ENCODE measurements around the gene JMJD7. TPM values are rescaled to one million over a fixed set of nuclear protein-coding genes. Genes with fewer than 3 reads are reported as not detected.

Gene JMJD7
- total RNA-seq, 1 experiment from 2014 or later, result 2.5 TPM

DNA sequence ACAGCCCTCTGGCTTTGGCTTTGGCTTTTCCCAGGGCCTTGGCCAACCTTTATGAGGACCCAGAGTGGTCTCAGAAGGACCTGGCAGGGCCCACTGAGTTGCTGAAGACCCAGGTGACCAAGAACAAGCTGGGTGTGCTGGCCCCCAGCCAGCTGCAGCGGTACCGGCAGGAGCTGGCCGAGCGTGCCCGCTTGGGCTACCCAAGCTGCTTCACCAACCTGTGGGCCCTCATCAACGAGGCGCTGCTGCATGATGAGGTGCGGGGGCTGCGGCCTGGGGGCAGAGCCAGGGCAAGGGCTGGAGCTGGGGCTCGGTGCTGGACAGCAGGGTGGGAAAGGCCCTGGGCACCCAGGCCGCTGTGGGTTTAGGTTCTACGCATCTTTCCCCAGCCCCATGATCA is 16.9 kb downstream of the JMJD7 start:
- DNase-seq (ENCODE audit: low spot score), result no peak

DNA sequence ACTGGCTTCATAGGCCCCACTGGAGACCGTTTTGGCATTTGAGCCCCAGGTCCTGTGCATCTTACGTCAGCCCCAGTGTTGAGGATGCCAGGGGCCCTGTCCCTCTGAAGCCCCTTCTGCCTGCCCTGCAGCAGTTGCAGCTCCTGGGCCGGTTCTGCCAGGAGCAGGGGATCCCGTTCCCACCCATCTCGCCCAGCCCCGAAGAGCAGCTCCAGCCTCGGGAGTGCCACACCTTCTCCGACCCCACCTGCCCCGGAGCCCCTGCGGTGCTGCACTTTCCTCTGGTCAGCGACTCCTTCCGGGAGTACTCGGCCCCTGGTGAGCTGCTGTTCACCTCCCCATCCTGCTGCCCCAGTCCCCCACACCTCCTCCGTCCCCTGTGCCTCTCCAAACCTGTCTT is 19.3 kb downstream of the JMJD7 start:
- DNase-seq (ENCODE audit: low spot score), result no peak

- no peak for DNase-seq (ENCODE audit: low spot score)
These were observed 20.1 kb downstream of the JMJD7 start for GRCh38 chr15:41847981-41848380.

- DNase-seq (ENCODE audit: low spot score), result no peak
These were observed 20.7 kb downstream of the JMJD7 start for GRCh38 chr15:41848631-41849030.

DNA sequence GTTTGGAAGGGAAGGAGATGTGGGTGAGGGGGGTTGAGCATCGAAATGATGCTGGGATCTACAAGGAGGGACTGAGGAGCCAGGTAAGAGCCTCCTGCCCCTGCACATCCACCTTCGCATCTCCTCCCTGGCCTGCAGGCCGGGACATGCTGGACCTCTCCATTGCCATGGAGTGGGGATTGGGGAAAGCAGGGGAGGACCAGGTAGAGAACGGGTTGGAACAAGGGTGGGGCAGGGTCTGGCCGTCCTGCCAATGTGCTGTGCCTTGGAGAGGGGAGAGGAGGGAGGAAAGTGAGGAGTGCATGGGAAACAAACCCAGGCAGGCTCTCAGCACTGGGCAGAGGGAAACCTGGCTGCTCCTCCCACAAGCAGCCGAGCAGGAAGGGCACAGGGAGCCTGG is 21.3 kb downstream of the JMJD7 start:
- no peak for DNase-seq (ENCODE audit: low spot score)

DNA sequence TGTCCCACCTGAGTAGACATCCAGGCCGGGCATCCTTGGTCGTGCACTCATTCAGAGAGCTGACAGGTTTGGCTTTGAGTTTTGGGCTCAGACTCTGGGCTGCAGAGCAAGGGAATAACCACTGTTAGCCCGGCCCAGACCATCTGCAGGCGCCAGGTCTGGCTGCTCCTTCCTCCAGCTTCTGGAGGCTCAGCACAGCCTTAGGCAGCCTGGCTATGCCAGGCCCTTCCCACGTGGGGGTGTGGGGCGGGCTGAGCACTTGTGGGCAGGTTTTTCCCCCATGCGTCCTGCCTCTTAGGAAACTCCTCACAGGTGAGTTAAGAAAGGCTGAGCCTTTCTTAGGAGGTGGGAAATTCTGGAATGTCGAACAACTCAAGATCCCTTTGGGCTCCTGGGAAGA is 22.0 kb downstream of the JMJD7 start:
- DNase-seq (ENCODE audit: low spot score), result no peak

GRCh38 chr15:41850482-41851166 is 22.7 kb downstream of the JMJD7 start:
- no peak for DNase-seq (ENCODE audit: low spot score)

DNA sequence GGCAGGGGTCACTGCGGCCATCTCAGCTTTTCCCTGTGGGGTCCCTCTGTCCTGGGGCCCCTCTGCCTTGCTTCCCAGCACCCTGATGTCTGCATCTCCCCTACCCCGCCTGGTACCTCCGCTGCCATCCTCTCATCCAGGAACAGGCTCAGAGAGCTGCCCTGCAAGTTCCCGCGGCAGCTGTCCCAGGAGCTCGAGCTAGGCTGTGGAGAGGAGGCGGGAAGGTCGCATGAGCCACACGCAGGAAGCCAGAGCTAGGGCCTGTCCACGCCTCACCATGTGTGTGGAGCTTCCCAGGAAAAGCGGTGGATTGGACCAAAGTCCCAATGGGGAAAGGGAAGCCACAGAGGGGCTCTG is 23.3 kb downstream of the JMJD7 start:
- no peak for DNase-seq (ENCODE audit: low spot score)

DNA sequence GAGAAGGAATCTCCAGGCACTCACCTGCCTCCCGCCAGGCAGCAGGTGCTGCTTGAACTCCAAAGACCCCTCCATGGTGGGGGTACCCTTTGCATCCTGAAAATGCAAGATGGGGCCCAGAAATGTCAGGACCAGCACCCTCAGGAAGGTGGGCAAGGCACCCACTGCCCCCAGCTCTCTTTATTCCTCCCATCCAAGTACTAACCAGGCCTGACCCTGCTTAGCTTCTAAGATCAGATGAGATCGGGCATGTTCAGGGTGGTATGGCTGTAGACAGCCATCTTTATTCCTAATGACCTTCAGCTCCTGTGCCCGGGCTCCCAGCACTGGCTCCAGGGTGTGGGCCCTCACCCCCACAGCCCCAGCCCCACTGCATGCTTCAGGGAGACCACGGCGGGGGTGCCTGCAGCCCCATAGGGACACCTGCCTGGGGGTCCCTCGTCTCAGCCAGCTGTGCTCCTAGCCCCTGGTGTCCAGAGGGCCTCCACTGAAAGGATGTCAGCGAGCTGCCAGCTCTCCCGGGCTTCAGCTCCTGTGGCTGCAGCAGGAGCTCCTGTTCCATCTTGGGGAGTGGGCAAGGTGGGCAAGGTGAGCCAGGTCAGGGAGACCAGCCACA is 24.0 kb downstream of the JMJD7 start:
- no peak for DNase-seq (ENCODE audit: low spot score)

DNA sequence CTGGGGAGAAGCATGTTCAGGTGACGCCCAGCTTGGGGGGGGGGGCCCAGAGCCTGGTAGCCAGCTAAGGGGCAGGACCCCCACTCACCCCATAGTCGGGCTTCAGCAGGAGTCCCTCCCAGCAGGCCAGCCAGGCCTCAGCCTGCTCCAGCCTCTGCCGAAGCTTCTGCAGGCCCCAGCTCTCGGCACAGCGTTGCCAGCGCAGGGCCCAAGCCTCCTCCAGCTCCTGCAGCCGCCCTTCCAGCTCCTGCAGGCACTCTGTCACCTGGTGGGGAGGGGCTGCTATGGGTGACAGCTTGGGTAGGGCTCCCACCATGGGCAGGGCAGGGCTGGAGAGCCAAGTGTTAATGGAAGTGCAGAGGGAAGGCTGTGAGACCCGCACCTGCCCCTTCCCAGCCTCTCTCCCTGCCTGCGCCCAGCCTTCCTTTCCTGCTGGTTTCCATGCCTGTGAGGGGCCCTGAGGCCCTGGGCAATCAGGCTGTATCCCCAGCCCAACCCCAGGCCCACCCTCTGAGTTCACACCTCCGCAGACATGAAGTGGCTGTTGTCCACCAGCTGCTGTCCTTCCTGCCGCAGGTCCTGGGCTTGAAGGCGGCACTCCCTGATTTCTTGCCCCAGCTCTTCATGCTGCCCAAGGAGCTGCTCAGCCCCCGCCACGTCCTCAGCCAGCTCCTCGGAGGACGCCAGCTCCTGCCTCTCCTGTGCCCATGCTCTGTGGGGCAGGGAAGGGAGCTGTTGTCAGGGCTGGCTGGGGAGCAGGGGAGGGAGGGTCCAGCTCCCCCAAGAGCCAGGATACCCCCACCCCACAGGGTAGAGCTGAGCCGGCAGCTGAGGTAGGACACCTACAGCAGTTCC is 25.1 kb downstream of the JMJD7 start:
- DNase-seq (ENCODE audit: low spot score), result no peak

DNA sequence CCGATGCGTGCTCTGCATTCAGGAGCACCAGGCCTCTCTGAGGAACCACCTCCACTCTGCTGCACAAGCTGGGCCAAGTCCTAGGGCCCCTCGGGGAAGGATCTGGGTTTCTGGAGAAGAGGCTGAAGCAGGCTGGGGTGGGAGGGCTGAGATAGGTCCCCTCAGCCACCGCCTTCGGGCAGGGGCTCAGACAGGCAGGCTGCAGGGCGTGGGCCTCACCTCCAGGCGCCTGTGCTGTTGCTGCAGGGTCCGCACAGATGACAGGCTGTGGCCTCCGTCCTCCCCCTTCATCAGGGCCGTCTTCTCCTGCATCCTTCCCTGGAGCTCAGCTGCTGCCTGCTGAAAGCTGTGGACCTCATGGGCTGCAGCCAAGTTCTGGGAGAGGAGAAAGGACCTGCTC is 25.9 kb downstream of the JMJD7 start:
- DNase-seq (ENCODE audit: low spot score), result no peak

GRCh38 chr15:41854443-41854842 is 26.6 kb downstream of the JMJD7 start:
- no peak for DNase-seq (ENCODE audit: low spot score)

DNA sequence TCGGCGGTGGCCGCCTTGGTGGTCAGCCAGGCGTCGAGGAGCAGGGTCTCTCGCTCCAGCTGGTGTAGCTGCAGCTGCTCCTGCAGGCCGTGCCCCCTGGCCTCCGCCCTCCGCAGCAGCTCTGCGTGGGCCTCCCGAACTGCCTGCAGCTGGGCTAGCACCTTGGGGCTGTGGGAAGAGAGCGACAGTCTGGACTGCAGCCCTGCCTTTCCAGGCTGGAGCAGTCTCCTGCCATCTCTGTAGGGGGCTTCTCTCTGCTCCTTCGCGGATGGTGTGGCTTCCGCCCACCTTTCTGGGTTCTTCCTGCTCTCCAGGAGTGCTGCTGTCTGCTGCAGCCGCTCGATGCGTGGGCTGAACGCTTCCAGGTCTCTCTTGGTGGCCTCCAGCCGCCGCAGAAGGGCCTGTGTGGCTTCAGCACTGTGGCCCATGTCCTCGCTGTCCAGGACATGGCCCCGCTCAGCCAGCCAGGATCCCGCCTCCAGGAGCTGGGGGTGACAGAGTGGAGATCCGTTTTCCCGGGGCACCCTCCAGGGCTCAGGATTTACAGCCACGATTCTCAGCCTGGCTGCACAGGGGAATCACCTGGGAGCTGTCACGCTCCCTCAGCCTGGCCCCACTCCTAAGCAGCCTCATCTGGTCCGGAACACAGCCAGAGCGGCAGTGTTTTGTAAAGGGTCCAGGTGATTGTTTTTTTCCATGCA is 27.5 kb downstream of the JMJD7 start:
- DNase-seq (ENCODE audit: low spot score), result no peak

DNA sequence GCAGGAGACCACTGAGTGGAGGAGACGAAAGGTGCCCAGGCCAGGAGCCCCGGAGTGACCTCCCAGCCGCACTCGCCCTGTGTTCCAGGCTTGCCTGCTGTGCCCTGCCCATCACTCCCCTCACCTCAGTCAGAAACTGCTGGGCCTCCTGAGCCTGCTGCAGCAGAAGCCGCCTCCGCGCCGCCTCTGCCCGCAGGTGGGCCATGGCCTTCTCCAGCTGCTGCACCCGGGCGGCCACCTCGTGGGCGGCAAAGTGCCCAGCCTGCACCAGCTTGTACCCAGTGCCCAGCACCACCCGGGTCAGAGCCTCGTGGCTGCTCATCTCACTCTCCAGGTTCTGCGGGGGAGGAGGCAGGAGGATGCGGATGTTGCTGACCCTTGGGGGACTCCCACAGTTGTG is 28.4 kb downstream of the JMJD7 start:
- no peak for DNase-seq (ENCODE audit: low spot score)

- no peak for DNase-seq (ENCODE audit: low spot score)
These were observed 28.8 kb downstream of the JMJD7 start for GRCh38 chr15:41856716-41857115.

- no peak for DNase-seq (ENCODE audit: low spot score)
These were observed 29.4 kb downstream of the JMJD7 start for GRCh38 chr15:41857316-41857715.

- DNase-seq (ENCODE audit: low spot score), result no peak
These were observed 30.9 kb downstream of the JMJD7 start for GRCh38 chr15:41858756-41859155.

GRCh38 chr15:41860049-41860828 is 32.3 kb downstream of the JMJD7 start:
- DNase-seq (ENCODE audit: low spot score), result no peak

DNA sequence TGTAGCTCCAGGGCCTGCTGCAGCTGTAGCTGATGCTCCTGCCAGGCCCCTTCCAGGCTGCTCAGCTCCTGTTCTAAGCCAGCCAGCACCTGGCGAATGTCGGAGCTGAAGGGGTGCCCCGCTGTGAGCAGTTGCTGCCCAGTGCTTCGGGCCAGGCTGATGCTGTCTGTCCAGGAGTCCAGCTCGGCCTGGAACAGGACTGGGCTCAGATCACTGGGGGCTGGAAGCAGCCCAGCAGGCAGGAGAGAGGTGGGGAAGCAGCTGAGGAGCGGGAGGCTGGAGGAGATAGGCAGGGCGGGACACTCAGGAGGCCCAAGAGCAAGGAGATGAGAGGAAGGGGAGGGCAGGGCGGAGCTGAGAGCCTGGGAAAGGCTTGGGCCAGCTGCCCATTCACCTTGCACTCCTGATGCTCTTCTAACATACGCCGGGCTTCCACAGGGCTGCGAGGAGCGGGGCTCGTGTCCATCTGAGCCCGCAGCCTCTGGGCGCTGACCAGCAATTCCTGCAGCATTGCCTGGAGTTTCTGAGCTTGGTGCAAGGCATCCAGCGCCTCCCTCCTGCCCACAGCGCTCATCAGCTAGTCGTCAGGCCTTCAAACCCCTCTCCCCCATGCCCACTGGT is 34.0 kb downstream of the JMJD7 start:
- DNase-seq (ENCODE audit: low spot score), result no peak

GRCh38 chr15:41862515-41863116 is 34.7 kb downstream of the JMJD7 start:
- DNase-seq (ENCODE audit: low spot score), result no peak
